Trophoblast cell (in vitro differentiated cells and primary cell): ENCODE measurements around the gene FGD3.

Experiments
- DNase-seq, 2 donors: peaks; one replicate each; pipeline ENCODE4 v3.0.0-alpha.2; 2016
- H2AFZ ChIP-seq: 2 replicates; pipeline ENCODE4 v1.6.1; 2013; ENCODE audit warnings: low read length, moderate library complexity, mild to moderate bottlenecking; ENCODE audit not compliant: insufficient read depth, poor library complexity
- H2AK5ac ChIP-seq: 2 replicates; pipeline ENCODE4 v1.6.1; 2013; ENCODE audit warnings: mild to moderate bottlenecking, low read length
- H2BK120ac ChIP-seq: 2 replicates; pipeline ENCODE4 v1.6.1; 2013; ENCODE audit warnings: low read length, mild to moderate bottlenecking, moderate library complexity; ENCODE audit not compliant: insufficient read depth, poor library complexity
- H2BK12ac ChIP-seq: 2 replicates; pipeline ENCODE4 v1.6.1; 2013; ENCODE audit warnings: mild to moderate bottlenecking, low read length, moderate library complexity
- H2BK5ac ChIP-seq: 2 replicates; pipeline ENCODE4 v1.6.1; 2013; ENCODE audit warnings: low read length, low read depth, moderate library complexity, mild to moderate bottlenecking; ENCODE audit not compliant: poor library complexity
- H3K14ac ChIP-seq: 2 replicates; pipeline ENCODE4 v1.6.1; 2013; ENCODE audit warnings: mild to moderate bottlenecking, low read length
- H3K18ac ChIP-seq: 2 replicates; pipeline ENCODE4 v1.6.1; 2013; ENCODE audit warnings: mild to moderate bottlenecking, low read length
- H3K23ac ChIP-seq: 2 replicates; pipeline ENCODE4 v1.6.1; 2013; ENCODE audit warnings: low read length
- H3K27ac ChIP-seq: 2 replicates; pipeline ENCODE4 v1.5.1; 2013; ENCODE audit warnings: low read depth, mild to moderate bottlenecking, inconsistent platforms, low read length, moderate library complexity
- H3K27me3 ChIP-seq: 2 replicates; pipeline ENCODE4 v1.6.1; 2013; ENCODE audit warnings: inconsistent platforms, mild to moderate bottlenecking, low read length, moderate library complexity; ENCODE audit not compliant: insufficient read depth
- H3K36me3 ChIP-seq, 2 experiments: 1 replicate in 1 of 2; 2 replicates in 1 of 2; pipeline ENCODE4 v1.6.1; 2013; ENCODE audit warnings: low read length in 2 of 2, mild to moderate bottlenecking in 2 of 2, moderate library complexity in 1 of 2; ENCODE audit not compliant: insufficient read depth in 2 of 2, control insufficient read depth in 1 of 2
- H3K4ac ChIP-seq: 2 replicates; pipeline ENCODE4 v1.6.1; 2013; ENCODE audit warnings: low read depth, mild to moderate bottlenecking, low read length, moderate library complexity
- H3K4me1 ChIP-seq, 2 experiments: 1 replicate in 1 of 2; 2 replicates in 1 of 2; pipeline ENCODE4 v1.6.1; 2013; ENCODE audit warnings: low read length in 2 of 2, mild to moderate bottlenecking in 2 of 2, moderate library complexity in 1 of 2; ENCODE audit not compliant: insufficient read depth in 2 of 2, control insufficient read depth in 1 of 2
- H3K4me2 ChIP-seq: 2 replicates; pipeline ENCODE4 v1.6.1; 2013; ENCODE audit warnings: inconsistent platforms, mild to moderate bottlenecking, low read length, moderate library complexity
- H3K4me3 ChIP-seq: 2 replicates; pipeline ENCODE4 v1.5.1; 2013; ENCODE audit warnings: mild to moderate bottlenecking, low read depth, low read length, inconsistent platforms
- H3K79me1 ChIP-seq: one replicate; pipeline ENCODE4 v1.6.1; 2013; ENCODE audit warnings: low read length
- H3K79me2 ChIP-seq: 2 replicates; pipeline ENCODE4 v1.6.1; 2013; ENCODE audit warnings: low read length, mild to moderate bottlenecking; ENCODE audit not compliant: control insufficient read depth, insufficient read depth, poor library complexity
- H3K9ac ChIP-seq: 2 replicates; pipeline ENCODE4 v1.6.1; 2013; ENCODE audit warnings: mild to moderate bottlenecking, low read length
- H3K9me3 ChIP-seq: 2 replicates; pipeline ENCODE4 v1.6.1; 2013; ENCODE audit warnings: low read depth, mild to moderate bottlenecking, control low read depth, inconsistent platforms, low read length; ENCODE audit not compliant: insufficient read depth
- H4K12ac ChIP-seq: 2 replicates; pipeline ENCODE4 v1.6.1; 2013; ENCODE audit warnings: low read depth, mild to moderate bottlenecking, low read length, moderate library complexity
- H4K8ac ChIP-seq: 2 replicates; pipeline ENCODE4 v1.6.1; 2013; ENCODE audit warnings: low read depth, mild to moderate bottlenecking, low read length, moderate library complexity
- H4K91ac ChIP-seq: one replicate; pipeline ENCODE4 v1.6.1; 2013; ENCODE audit warnings: low read depth, mild to moderate bottlenecking, low read length, moderate library complexity
- WGBS: extraction: QIAGEN DNeasy Blood & Tissue Kit; methylation state at CpG from one replicate; pipeline ENCODE4 v1.1.7; 2013; ENCODE audit warnings: missing lambda C conversion rate; ENCODE audit not compliant: insufficient read length, insufficient coverage; ENCODE audit errors: extremely low coverage; 5-methylcytosine and 5-hydroxymethylcytosine counted together

The FGD3 gene

GRCh38 chr9:93003552-93004407, 56.5 kb downstream of the FGD3 start:
- Histone ChIP-seq H3K9me3 (peaks cover 2% of the 10 kb centered on the region), H2AK5ac (no peak overlapping the region), H4K8ac (no peak overlapping the region), H2BK120ac (no peak overlapping the region), H2BK12ac (peak overlapping the region; percentile 20), H3K23ac (no peak overlapping the region), H3K27me3 (no peaks in the 10 kb centered on the region), H3K18ac (no peak overlapping the region), H3K4me2 (no peak overlapping the region), H2BK5ac (no peak overlapping the region), H3K14ac (no peak overlapping the region), H3K79me1 (no peaks in the 10 kb centered on the region), H3K79me2 (no peaks in the 10 kb centered on the region), H3K4me1 (no peaks in the 10 kb centered on the region), H3K4me3 (no peak overlapping the region), H4K91ac (no peak overlapping the region), H3K4ac (no peak overlapping the region), H3K9ac (no peak overlapping the region), H3K27ac (no peak overlapping the region), H3K36me3 (no peaks in the 10 kb centered on the region), H2AFZ (peak overlapping the region; percentile 11), H4K12ac (no peak overlapping the region)
- peak; percentile 49 to 80 for DNase-seq
- no CpG with 5 or more reads among the region's 28 CpGs for WGBS

- Histone ChIP-seq H2AK5ac (no peak overlapping the region), H3K27ac (no peak overlapping the region), H3K4me3 (no peak overlapping the region), H3K79me1 (no peaks in the 10 kb centered on the region), H2AFZ (no peak overlapping the region), H4K8ac (no peak overlapping the region), H3K4me1 (no peaks in the 10 kb centered on the region), H3K18ac (no peak overlapping the region), H3K79me2 (no peaks in the 10 kb centered on the region), H3K9ac (no peak overlapping the region), H2BK12ac (no peak overlapping the region), H2BK5ac (no peak overlapping the region), H3K36me3 (no peaks in the 10 kb centered on the region), H4K91ac (no peak overlapping the region), H4K12ac (no peak overlapping the region), H3K4ac (no peak overlapping the region), H3K23ac (no peak overlapping the region), H3K14ac (no peak overlapping the region), H3K9me3 (peaks cover 2% of the 10 kb centered on the region), H3K27me3 (no peaks in the 10 kb centered on the region), H3K4me2 (no peak overlapping the region), H2BK120ac (no peak overlapping the region)
- WGBS, result no CpG with 5 or more reads among the region's 9 CpGs
- DNase-seq, result no peak
Measured at GRCh38 chr9:93004561-93004960, 57.2 kb downstream of the FGD3 start.

- no peak overlapping the region for H3K14ac ChIP-seq
- no peak overlapping the region for H3K4me3 ChIP-seq
- no peaks in the 10 kb centered on the region for H3K79me2 ChIP-seq
- no CpG with 5 or more reads among the region's 12 CpGs for WGBS
- H4K12ac ChIP-seq, result no peak overlapping the region
- H3K27ac ChIP-seq, result no peak overlapping the region
- H2BK5ac ChIP-seq, result no peak overlapping the region
- H3K9ac ChIP-seq, result no peak overlapping the region
- DNase-seq, result no peak
- no peak overlapping the region for H2BK12ac ChIP-seq
- no peak overlapping the region for H3K4ac ChIP-seq
- no peaks in the 10 kb centered on the region for H3K79me1 ChIP-seq
- H3K4me1 ChIP-seq, result no peaks in the 10 kb centered on the region
- H3K9me3 ChIP-seq, result peaks cover 2% of the 10 kb centered on the region
- H2BK120ac ChIP-seq, result no peak overlapping the region
- no peak overlapping the region for H4K91ac ChIP-seq
- H3K27me3 ChIP-seq, result no peaks in the 10 kb centered on the region
- H3K23ac ChIP-seq, result no peak overlapping the region
- no peak overlapping the region for H4K8ac ChIP-seq
- no peak overlapping the region for H2AFZ ChIP-seq
- H3K4me2 ChIP-seq, result no peak overlapping the region
- no peaks in the 10 kb centered on the region for H3K36me3 ChIP-seq
- H3K18ac ChIP-seq, result no peak overlapping the region
- no peak overlapping the region for H2AK5ac ChIP-seq
Measured at GRCh38 chr9:93005876-93006275, 58.6 kb downstream of the FGD3 start.

- Histone ChIP-seq H3K36me3 (no peaks in the 10 kb centered on the region), H2BK5ac (no peak overlapping the region), H2BK120ac (no peak overlapping the region), H2AK5ac (no peak overlapping the region), H3K4me2 (no peak overlapping the region), H2AFZ (no peak overlapping the region), H3K9me3 (peaks cover 2% of the 10 kb centered on the region), H3K9ac (no peak overlapping the region), H3K4me1 (no peaks in the 10 kb centered on the region), H3K23ac (no peak overlapping the region), H3K79me2 (no peaks in the 10 kb centered on the region), H4K8ac (no peak overlapping the region), H3K14ac (no peak overlapping the region), H3K4ac (no peak overlapping the region), H4K12ac (no peak overlapping the region), H3K18ac (no peak overlapping the region), H3K27me3 (no peaks in the 10 kb centered on the region), H3K4me3 (peak overlapping the region; percentile 15), H3K79me1 (no peaks in the 10 kb centered on the region), H4K91ac (no peak overlapping the region), H2BK12ac (no peak overlapping the region), H3K27ac (no peak overlapping the region)
- no CpG with 5 or more reads among the region's 12 CpGs for WGBS
- DNase-seq, result no peak
Measured at GRCh38 chr9:93007529-93008058, 60.3 kb downstream of the FGD3 start.
